PC-3 (cell line): ENCODE results near the gene RABL6.

Experiments used
- CTCF ChIP-seq: fragments of 300-600 bp; sonication (generic); conservative IDR thresholded peaks from 2 replicates; pipeline ENCODE4 v1.5.1; 2017; ENCODE audit warnings: antibody characterized with exemption, low read depth, mild to moderate bottlenecking, low read length
- EZH2 ChIP-seq: fragments of 300-600 bp; sonication (generic); IDR thresholded peaks from one replicate; pipeline ENCODE4 v1.6.1; 2017; ENCODE audit warnings: antibody characterized with exemption, mild to moderate bottlenecking, low read length; ENCODE audit not compliant: unreplicated experiment
- EZH2phosphoT487 ChIP-seq: fragments of 300-600 bp; sonication (generic); IDR thresholded peaks from 2 replicates; pipeline ENCODE4 v1.6.1; 2018; ENCODE audit warnings: mild to moderate bottlenecking, antibody characterized with exemption, low read length, borderline replicate concordance

- TF ChIP-seq CTCF (no peak), EZH2 (no peak), EZH2phosphoT487 (no peak)
Observed at GRCh38 chr9:136826703-136827582, 19.2 kb downstream of the RABL6 start.
